ENCODE data around the gene TNK2.

TNK2 gene

GRCh38 chr3:195914648-195915473 lies 6.5 kb upstream of the TNK2 start (continued):
- TF ChIP-seq ZNF521 (tag by site-specific recombination; IDR thresholded peaks at IDR 0.05) (no peak), ZNF501 (tag by site-specific recombination; IDR thresholded peaks at IDR 0.05) (0 out of 2 replicates have a peak, but pooled peaks have one; percentile 21), PRDM1 (tag by site-specific recombination; IDR thresholded peaks at IDR 0.05) (no peak), BCL11B (tag by site-specific recombination; IDR thresholded peaks at IDR 0.05; ENCODE audit: low read depth) (no peak), EGR2 (tag by site-specific recombination; IDR thresholded peaks at IDR 0.05; ENCODE audit: low read depth) (peak; percentile 59; the same call in 1 of the 2 replicates), ZBTB6 (tag by site-specific recombination; IDR thresholded peaks at IDR 0.05) (0 out of 2 replicates have a peak, but pooled peaks have one; percentile 40), ELK4 (IDR thresholded peaks at IDR 0.05; ENCODE audit: borderline replicate concordance, low read depth, low read length) (no peak), HOXA7 (CRISPR knock-in tag; IDR thresholded peaks at IDR 0.05; ENCODE audit: borderline replicate concordance) (no peak), ZNF148 (tag by site-specific recombination; IDR thresholded peaks at IDR 0.05; ENCODE audit: borderline replicate concordance) (no peak), GLIS2 (tag by site-specific recombination; IDR thresholded peaks at IDR 0.05) (peak; percentile 34; the same call in 1 of the 2 replicates), ZNF548 (tag by site-specific recombination; IDR thresholded peaks at IDR 0.05) (no peak), ZXDB (tag by site-specific recombination; IDR thresholded peaks at IDR 0.05) (no peak), ZNF645 (tag by site-specific recombination; IDR thresholded peaks at IDR 0.05) (no peak), ZNF146 (tag by site-specific recombination; IDR thresholded peaks at IDR 0.05) (no peak), ZBTB8A (tag by site-specific recombination; IDR thresholded peaks at IDR 0.05) (peak; percentile 70), ZNF2 (tag by site-specific recombination; IDR thresholded peaks at IDR 0.05) (no peak; the same call in 1 of the 2 replicates), OSR2 (tag by site-specific recombination; IDR thresholded peaks at IDR 0.05) (no peak), ZBTB21 (tag by site-specific recombination; IDR thresholded peaks at IDR 0.05) (peak; percentile 87), ZNF341 (tag by site-specific recombination; IDR thresholded peaks at IDR 0.05; ENCODE audit: low read depth) (peak; percentile 84), SP3 (tag by site-specific recombination; IDR thresholded peaks at IDR 0.05) (peak; percentile 46; the same call in 1 of the 2 replicates), ZBTB48 (tag by site-specific recombination; IDR thresholded peaks at IDR 0.05) (0 out of 2 replicates have a peak, but pooled peaks have one; percentile 14), SETDB1 (IDR thresholded peaks at IDR 0.05; ENCODE audit: insufficient read length, low read length) (no peak), ZNF19 (tag by site-specific recombination; IDR thresholded peaks at IDR 0.05; ENCODE audit: low read depth) (no peak), ZNF16 (tag by site-specific recombination; IDR thresholded peaks at IDR 0.05; ENCODE audit: low read depth) (no peak), ZNF555 (tag by site-specific recombination; conservative IDR thresholded peaks at IDR 0.05) (no peak), KLF8 (tag by site-specific recombination; IDR thresholded peaks at IDR 0.05) (no peak), ZNF350 (tag by site-specific recombination; IDR thresholded peaks at IDR 0.05) (no peak), ZNF704 (tag by site-specific recombination; IDR thresholded peaks at IDR 0.05) (no peak), TSHZ1 (tag by site-specific recombination; IDR thresholded peaks at IDR 0.05; ENCODE audit: borderline replicate concordance) (no peak), ZNF138 (tag by site-specific recombination; IDR thresholded peaks at IDR 0.05; ENCODE audit: borderline replicate concordance) (no peak)

Data from HEK293 (cell line).